Ecto neural progenitor cell (in vitro differentiated cells): ENCODE results near the gene KCND3.
A peak's percentile ranks its signal among the peaks of the same experiment; 100 is the strongest.

ENCODE experiments used
- DNase-seq: peaks from one replicate; pipeline ENCODE4 v3.0.0-alpha.2; 2018; ENCODE audit warnings: low spot score

The KCND3 gene

GRCh38 chr1:111911776-111912515 lies 77.5 kb downstream of the KCND3 start:
- no peak for DNase-seq

- DNase-seq: no peak
Measured at GRCh38 chr1:111911061-111911460, 78.4 kb downstream of the KCND3 start.

GRCh38 chr1:111909030-111909429 lies 80.4 kb downstream of the KCND3 start:
- DNase-seq: no peak

GRCh38 chr1:111908011-111908621 lies 81.4 kb downstream of the KCND3 start:
- DNase-seq: no peak

- DNase-seq: no peak
Measured at GRCh38 chr1:111907321-111907720, 82.1 kb downstream of the KCND3 start.

- no peak for DNase-seq
Measured at GRCh38 chr1:111906816-111907215, 82.7 kb downstream of the KCND3 start.

- DNase-seq: no peak
Measured at GRCh38 chr1:111906111-111906510, 83.4 kb downstream of the KCND3 start.

GRCh38 chr1:111904478-111905218 lies 84.8 kb downstream of the KCND3 start:
- peak; percentile 81 for DNase-seq

GRCh38 chr1:111903871-111904449 lies 85.5 kb downstream of the KCND3 start:
- no peak for DNase-seq

- DNase-seq: no peak
Measured at GRCh38 chr1:111903148-111903870, 86.2 kb downstream of the KCND3 start.

GRCh38 chr1:111895469-111895868 lies 94.0 kb downstream of the KCND3 start:
- DNase-seq: no peak

GRCh38 chr1:111895017-111895416 lies 94.5 kb downstream of the KCND3 start:
- DNase-seq: no peak

GRCh38 chr1:111894497-111894896 lies 95.0 kb downstream of the KCND3 start:
- DNase-seq: no peak

- DNase-seq: no peak
Measured at GRCh38 chr1:111891566-111891965, 97.9 kb downstream of the KCND3 start.

GRCh38 chr1:111888740-111889376 lies 100.6 kb downstream of the KCND3 start:
- no peak for DNase-seq

- no peak for DNase-seq
Measured at GRCh38 chr1:111887875-111888274, 101.6 kb downstream of the KCND3 start.

- no peak for DNase-seq
Measured at GRCh38 chr1:111887385-111887784, 102.1 kb downstream of the KCND3 start.

GRCh38 chr1:111886741-111887140 lies 102.7 kb downstream of the KCND3 start:
- no peak for DNase-seq

GRCh38 chr1:111884772-111885443 lies 104.6 kb downstream of the KCND3 start:
- DNase-seq: no peak

GRCh38 chr1:111882986-111883560 lies 106.4 kb downstream of the KCND3 start:
- DNase-seq: no peak

GRCh38 chr1:111882559-111882958 lies 106.9 kb downstream of the KCND3 start:
- DNase-seq: no peak
